ENCODE data around the gene AKAP6. TPM values are rescaled to one million over a fixed set of nuclear protein-coding genes. Genes with fewer than 3 reads are reported as not detected.

The AKAP6 gene
- total and polyA plus RNA-seq, 7 donors = 0.60 to 56.2 (median 29.5) TPM; not detected in 1

GRCh38 chr14:32417956-32418552, 89.0 kb downstream of the AKAP6 start:
- intact Hi-C loops (cut with DNase I) = no loop called here
- Histone ChIP-seq H3K27me3 (no peaks in the 10 kb centered on the region), H3K36me3 (no peaks in the 10 kb centered on the region), H3K27ac (peak overlapping the region; percentile 48 to 83 (median 68)), H3K4me3 (no peak overlapping the region), H3K4me1 (peaks cover 0 to 55% (median 40%) of the 10 kb centered on the region in 4 donors), H3K9me3 (no peaks in the 10 kb centered on the region)
- DNase-seq = no peak
- 30 to 53% methylated on average over 4 of the region's 4 CpGs for WGBS, 2 donors
- TF ChIP-seq POLR2AphosphoS5 (IDR thresholded peaks at IDR 0.05) (peak in 2 of 4 donors; percentile 26 to 35), CTCF (IDR thresholded peaks at IDR 0.05) (no peak)

GRCh38 chr14:32419429-32419828, 90.3 kb downstream of the AKAP6 start:
- 94 to 95% methylated on average over 1 of the region's 1 CpG for WGBS, 2 donors
- H3K27ac ChIP-seq = peak overlapping the region in 1 of 4 donors; percentile 83

GRCh38 chr14:32421781-32422180, 92.7 kb downstream of the AKAP6 start:
- intact Hi-C loops (cut with DNase I) = loop anchor here (5.0 kb wide), 1 partner anchor 36 kb away; no protein-coding TSS in a partner anchor

More at GRCh38 chr14:32419429-32419828, 90.3 kb downstream of the AKAP6 start:
- Histone ChIP-seq H3K9me3 (no peaks in the 10 kb centered on the region), H3K4me1 (peaks cover 0 to 43% (median 30%) of the 10 kb centered on the region in 4 donors), H3K27me3 (no peaks in the 10 kb centered on the region), H3K4me3 (no peak overlapping the region), H3K36me3 (no peaks in the 10 kb centered on the region)
- intact Hi-C loops (cut with DNase I) = no loop called here
- TF ChIP-seq CTCF (IDR thresholded peaks at IDR 0.05) (no peak), EP300 (IDR thresholded peaks at IDR 0.05) (no peak), POLR2AphosphoS5 (IDR thresholded peaks at IDR 0.05) (no peak)
- no peak for DNase-seq

GRCh38 chr14:32422440-32422839, 93.3 kb downstream of the AKAP6 start:
- H3K9me3 ChIP-seq = no peaks in the 10 kb centered on the region
- peaks cover 0 to 33% (median 20%) of the 10 kb centered on the region in 4 donors for H3K4me1 ChIP-seq
- no peaks in the 10 kb centered on the region for H3K27me3 ChIP-seq
- no peak for DNase-seq
- H3K36me3 ChIP-seq = no peaks in the 10 kb centered on the region
- TF ChIP-seq EP300 (IDR thresholded peaks at IDR 0.05) (no peak), POLR2AphosphoS5 (IDR thresholded peaks at IDR 0.05) (no peak), POLR2A (IDR thresholded peaks at IDR 0.05) (no peak), CTCF (IDR thresholded peaks at IDR 0.05) (no peak)
- intact Hi-C loops (cut with DNase I) = loop anchor here (5.0 kb wide), 1 partner anchor 35 kb away; no protein-coding TSS in a partner anchor
- no peak overlapping the region for H3K4me3 ChIP-seq
- H3K27ac ChIP-seq = no peak overlapping the region

More at GRCh38 chr14:32421781-32422180, 92.7 kb downstream of the AKAP6 start:
- Histone ChIP-seq H3K4me3 (no peak overlapping the region), H3K27me3 (no peaks in the 10 kb centered on the region), H3K4me1 (peaks cover 0 to 33% (median 16%) of the 10 kb centered on the region in 4 donors), H3K27ac (no peak overlapping the region), H3K9me3 (no peaks in the 10 kb centered on the region), H3K36me3 (no peaks in the 10 kb centered on the region)
- 86 to 89% methylated on average over 1 of the region's 1 CpG for WGBS, 2 donors
- TF ChIP-seq EP300 (IDR thresholded peaks at IDR 0.05) (no peak), CTCF (IDR thresholded peaks at IDR 0.05) (no peak)
- DNase-seq = no peak

GRCh38 chr14:32426028-32426427, 96.9 kb downstream of the AKAP6 start:
- Histone ChIP-seq H3K27ac (no peak overlapping the region), H3K27me3 (no peaks in the 10 kb centered on the region), H3K4me3 (no peak overlapping the region), H3K36me3 (no peaks in the 10 kb centered on the region), H3K4me1 (peaks cover 0 to 33% (median 15%) of the 10 kb centered on the region in 4 donors), H3K9me3 (no peaks in the 10 kb centered on the region)
- WGBS, 2 donors = 55 to 83% methylated on average over 1 of the region's 1 CpG
- intact Hi-C loops (cut with DNase I) = no loop called here
- TF ChIP-seq CTCF (IDR thresholded peaks at IDR 0.05) (no peak), POLR2A (IDR thresholded peaks at IDR 0.05) (no peak), EP300 (IDR thresholded peaks at IDR 0.05) (no peak), POLR2AphosphoS5 (IDR thresholded peaks at IDR 0.05) (no peak)
- DNase-seq = no peak
